Gastrocnemius medialis (tissue), 4 donors: Measurements from ENCODE around the gene ST6GALNAC6.

Experiments
- CTCF ChIP-seq, 5 experiments: fragments of 450-650 bp in 3 of 5; fragments of 200-600 bp in 2 of 5; sonication (generic) in 2 of 5; IDR thresholded peaks in 4 of 5; conservative IDR thresholded peaks in 1 of 5; 1 replicate in 4 of 5; 2 replicates in 1 of 5; pipeline ENCODE4 v1.5.1; 2016 to 2019; ENCODE audit warnings: antibody characterized with exemption in 5 of 5, mild to moderate bottlenecking in 3 of 5, moderate library complexity in 3 of 5
- POLR2A ChIP-seq, 2 donors: fragments of 450-650 bp; IDR thresholded peaks; one replicate each; pipeline ENCODE4 v1.6.1; 2017; ENCODE audit warnings: antibody characterized with exemption in 2 of 2, mild to moderate bottlenecking in 2 of 2, moderate library complexity in 2 of 2

- TF ChIP-seq CTCF (IDR thresholded peaks at IDR 0.05 in 4 of 5, conservative IDR thresholded peaks at IDR 0.05 in 1 of 5), result no peak
- TF ChIP-seq POLR2A (IDR thresholded peaks at IDR 0.05), result no peak
Measured at GRCh38 chr9:127850286-127850830, 49.0 kb downstream of the ST6GALNAC6 start.
